ENCODE data around the gene EIF3M. TPM values are rescaled to one million over a fixed set of nuclear protein-coding genes. Genes with fewer than 3 reads are reported as not detected.
"Not testable (repeated sequence)": the region's sequence is repeated elsewhere in the genome, so short reads cannot be mapped to it uniquely, and the experiment has no call there.

Gene EIF3M
- polyA plus RNA-seq, 12 donors, result 336 to 418 (median 380) TPM; not detected in 1

- no peak for DNase-seq
These were observed 3.1 kb downstream of the EIF3M start for GRCh38 chr11:32586576-32587190.

- no peak for DNase-seq
These were observed 10.6 kb downstream of the EIF3M start for GRCh38 chr11:32594272-32594671.

- not testable (repeated sequence) for DNase-seq
These were observed 12.5 kb downstream of the EIF3M start for GRCh38 chr11:32596114-32596513.

GRCh38 chr11:32597921-32598320 is 14.3 kb downstream of the EIF3M start:
- DNase-seq, result no peak

- no peak for DNase-seq
These were observed 19.2 kb downstream of the EIF3M start for GRCh38 chr11:32602657-32603415.

GRCh38 chr11:32606220-32606619 is 22.6 kb downstream of the EIF3M start:
- no peak for DNase-seq

- DNase-seq, result not testable (repeated sequence)
These were observed 25.2 kb downstream of the EIF3M start for GRCh38 chr11:32608826-32609225.

- DNase-seq, result no peak
These were observed 27.2 kb downstream of the EIF3M start for GRCh38 chr11:32610797-32611352.

GRCh38 chr11:32613500-32614151 is 30.0 kb downstream of the EIF3M start:
- DNase-seq, result no peak

GRCh38 chr11:32615422-32615821 is 31.8 kb downstream of the EIF3M start:
- DNase-seq, result no peak

- no peak for DNase-seq
These were observed 33.3 kb downstream of the EIF3M start for GRCh38 chr11:32616903-32617302.

- no peak for DNase-seq
These were observed 47.2 kb downstream of the EIF3M start for GRCh38 chr11:32630844-32631243.

- no peak for DNase-seq
These were observed 52.2 kb downstream of the EIF3M start for GRCh38 chr11:32635819-32636218.

- no peak for DNase-seq
These were observed 57.7 kb downstream of the EIF3M start for GRCh38 chr11:32641361-32641760.

GRCh38 chr11:32643526-32643925 is 59.9 kb downstream of the EIF3M start:
- no peak for DNase-seq

Other genes with a start within 250 kb of the EIF3M start
- 1 to 10 TPM in 1 of 12 donors, under 1 TPM in 4, not detected in 7; 0.24 to 1.2 (median 0.30) TPM for gene WT1, start 148.3 kb upstream of the EIF3M start, polyA plus RNA-seq (ENCODE audit: insufficient read length in 12 of 12)
- 1 to 10 TPM in 1 of 12 donors, under 1 TPM in 6, not detected in 5; 0.04 to 1.3 (median 0.08) TPM for gene CCDC73, start 210.8 kb downstream of the EIF3M start, polyA plus RNA-seq (ENCODE audit: insufficient read length in 12 of 12)
- 10 to 100 TPM in 1 of 12 donors, 1 to 10 TPM in 2, under 1 TPM in 7, not detected in 2; 0.12 to 11.8 (median 0.22) TPM for gene PRRG4, start 246.1 kb downstream of the EIF3M start, polyA plus RNA-seq (ENCODE audit: insufficient read length in 12 of 12)

Measured in muscle of arm (tissue), 12 donors.